OCI-LY7 (cell line): ENCODE results near the gene P2RY8. TPM values are rescaled to one million over a fixed set of nuclear protein-coding genes. Genes with fewer than 3 reads are reported as not detected.
A peak's percentile ranks its signal among the peaks of the same experiment; 100 is the strongest.
"Not testable (repeated sequence)": the region's sequence is repeated elsewhere in the genome, so short reads cannot be mapped to it uniquely, and the experiment has no call there.

Experiments used
- BruUV-seq: library from RNA; stranded (reverse); fragments of 400-500 nt; replicated peaks from 2 replicates; lab custom pipeline; 2021; lab: Mats Ljungman, UMichigan
- CTCF ChIA-PET: fragments of 300-600 bp; sonication (Branson Sonifier 250); formaldehyde crosslinking; loops from one replicate; lab custom pipeline; 2022; ENCODE audit warnings: antibody characterized with exemption; ENCODE audit not compliant: unreplicated experiment; lab: Charles Lee
- POLR2A ChIA-PET: fragments of 300-600 bp; sonication (Branson Sonifier 250); formaldehyde crosslinking; loops from one replicate; lab custom pipeline; 2022; ENCODE audit warnings: antibody characterized with exemption; lab: Charles Lee
- DNase-seq: peaks from one replicate; pipeline ENCODE4 v3.0.0-alpha.2; 2015; ENCODE audit warnings: low spot score
- H2AFZ ChIP-seq: fragments of 200-600 bp; sonication (generic), shearing (Covaris generic); 2 replicates; pipeline ENCODE4 v1.6.1; 2014; ENCODE audit warnings: mild to moderate bottlenecking, antibody characterized with exemption, low read length, moderate library complexity
- H3K27ac ChIP-seq: fragments of 200-600 bp; sonication (generic); 2 replicates; pipeline ENCODE4 v1.5.1; 2014; ENCODE audit warnings: mixed run types, low read depth, mild to moderate bottlenecking, moderate library complexity, low read length, inconsistent platforms; ENCODE audit not compliant: poor library complexity, severe bottlenecking
- H3K36me3 ChIP-seq: fragments of 200-600 bp; sonication (generic); 2 replicates; pipeline ENCODE4 v1.6.1; 2014; ENCODE audit warnings: mild to moderate bottlenecking, antibody characterized with exemption, low read length, moderate library complexity, mixed read lengths; ENCODE audit not compliant: insufficient read depth
- H3K4me1 ChIP-seq: fragments of 200-600 bp; sonication (generic); 2 replicates; pipeline ENCODE4 v1.5.1; 2014; ENCODE audit warnings: mild to moderate bottlenecking, low read length; ENCODE audit not compliant: insufficient read depth, poor library complexity, severe bottlenecking
- H3K4me2 ChIP-seq: fragments of 200-600 bp; sonication (generic); 2 replicates; pipeline ENCODE4 v1.6.1; 2014; ENCODE audit warnings: mild to moderate bottlenecking, low read length
- H3K4me3 ChIP-seq: fragments of 200-600 bp; sonication (generic); 2 replicates; pipeline ENCODE4 v1.5.1; 2014; ENCODE audit warnings: mild to moderate bottlenecking, low read depth, low read length; ENCODE audit not compliant: poor library complexity, severe bottlenecking
- H3K79me2 ChIP-seq: fragments of 200-600 bp; sonication (generic); 2 replicates; pipeline ENCODE4 v1.6.1; 2016; ENCODE audit warnings: low read depth, mild to moderate bottlenecking, low read length, moderate library complexity, mixed read lengths; ENCODE audit not compliant: insufficient read depth
- H3K9me2 ChIP-seq: fragments of 200-600 bp; sonication (generic); 2 replicates; pipeline ENCODE4 v1.6.1; 2016; ENCODE audit warnings: mild to moderate bottlenecking, low read length, mixed read lengths; ENCODE audit not compliant: insufficient read depth
- H3K9me3 ChIP-seq: fragments of 200-600 bp; sonication (generic); 2 replicates; pipeline ENCODE4 v1.6.1; 2014; ENCODE audit warnings: mild to moderate bottlenecking, mixed run types, low read length, mixed read lengths
- H4K20me1 ChIP-seq: fragments of 200-600 bp; sonication (generic); 2 replicates; pipeline ENCODE4 v1.6.1; 2014; ENCODE audit warnings: mild to moderate bottlenecking, antibody characterized with exemption, low read length, moderate library complexity, mixed read lengths; ENCODE audit not compliant: insufficient read depth
- CTCF ChIP-seq: fragments of 200-600 bp; sonication (generic); conservative IDR thresholded peaks from 2 replicates; pipeline ENCODE4 v1.5.1; 2014; ENCODE audit warnings: mild to moderate bottlenecking, antibody characterized with exemption, low read length, moderate library complexity, mixed read lengths
- EZH2phosphoT487 ChIP-seq: fragments of 200-600 bp; sonication (generic); IDR thresholded peaks from 2 replicates; pipeline ENCODE4 v1.6.1; 2018; ENCODE audit warnings: low read depth, borderline replicate concordance, mild to moderate bottlenecking, mixed run types, antibody characterized with exemption, low read length, moderate library complexity, mixed read lengths
- intact Hi-C: fragments of 100-400 bp; cut with micrococcal nuclease; formaldehyde crosslinking; loops from one replicate; pipeline ENCODE4 v1.10.0; 2022; ENCODE audit not compliant: unreplicated experiment
- total RNA-seq, 2 experiments: library from RNA; depleted of rRNA in 1 of 2; stranded (reverse); fragments of >200 nt in 1 of 2; shearing (Covaris generic) in 1 of 2; gene quantifications; 2 replicates each; pipeline ENCODE4 v1.2.3, GENCODE V29; 2014 to 2022

The P2RY8 gene
- total RNA-seq, 2 experiments from 2014 or later, result 110 to 149 TPM

GRCh38 chrX:1446984-1447968 lies 89.7 kb downstream of the P2RY8 start:
- POLR2A ChIA-PET, H3K4me2 ChIP-seq, H2AFZ ChIP-seq, BruUV-seq, H4K20me1 ChIP-seq, DNase-seq, H3K4me1 ChIP-seq, H3K4me3 ChIP-seq, H3K9me2 ChIP-seq, intact Hi-C loops, CTCF ChIA-PET: not testable (repeated sequence)
- H3K27ac ChIP-seq, result peak overlapping the region; percentile 23
- peaks cover 57% of the 10 kb centered on the region for H3K36me3 ChIP-seq
- peaks cover 44% of the 10 kb centered on the region for H3K79me2 ChIP-seq
- H3K9me3 ChIP-seq, result peaks cover 14% of the 10 kb centered on the region

- peaks cover 14% of the 10 kb centered on the region for H3K9me3 ChIP-seq
- H3K27ac ChIP-seq, result no peak overlapping the region
- TF ChIP-seq CTCF, result no peak
- no peak for TF ChIP-seq EZH2phosphoT487
- DNase-seq, result no peak
- peaks cover 64% of the 10 kb centered on the region for H3K36me3 ChIP-seq
- H4K20me1 ChIP-seq, result no peaks in the 10 kb centered on the region
- H3K4me1 ChIP-seq, result no peaks in the 10 kb centered on the region
- H3K79me2 ChIP-seq, result peaks cover 20% of the 10 kb centered on the region
- H3K4me3 ChIP-seq, result no peak overlapping the region
- BruUV-seq, result no TSS peak
- H3K9me2 ChIP-seq, result no peaks in the 10 kb centered on the region
- CTCF ChIA-PET, result no interaction called here
- H3K4me2 ChIP-seq, result no peak overlapping the region
- POLR2A ChIA-PET, result no interaction called here
- no peak overlapping the region for H2AFZ ChIP-seq
- intact Hi-C loops, result no loop called here
These were observed 92.2 kb downstream of the P2RY8 start for GRCh38 chrX:1444561-1445500.

- H3K36me3 ChIP-seq, result peaks cover 61% of the 10 kb centered on the region
- intact Hi-C loops, result no loop called here
- no peak for DNase-seq
- POLR2A ChIA-PET, result no interaction called here
- H3K9me3 ChIP-seq, result peaks cover 7% of the 10 kb centered on the region
- H3K4me2 ChIP-seq, result no peak overlapping the region
- H3K27ac ChIP-seq, result no peak overlapping the region
- no TSS peak for BruUV-seq
- no peaks in the 10 kb centered on the region for H4K20me1 ChIP-seq
- no peaks in the 10 kb centered on the region for H3K4me1 ChIP-seq
- TF ChIP-seq EZH2phosphoT487 (no peak), CTCF (no peak)
- peaks cover 7% of the 10 kb centered on the region; the same call in 1 of the 2 replicates for H3K79me2 ChIP-seq
- CTCF ChIA-PET, result no interaction called here
- no peak overlapping the region for H2AFZ ChIP-seq
- H3K9me2 ChIP-seq, result no peaks in the 10 kb centered on the region
- no peak overlapping the region for H3K4me3 ChIP-seq
These were observed 93.4 kb downstream of the P2RY8 start for GRCh38 chrX:1443496-1444075.
